Breast epithelium (tissue), 4 donors: Measurements from ENCODE around the gene RNU6-7. TPM values are rescaled to one million over a fixed set of nuclear protein-coding genes. Genes with fewer than 3 reads are reported as not detected.
A peak's percentile ranks its signal among the peaks of the same experiment; 100 is the strongest.

ENCODE experiments used
- DNase-seq, 2 donors: peaks; one replicate each; pipeline ENCODE4 v3.0.0-alpha.2; 2019; ENCODE audit warnings: low spot score in 2 of 2
- H3K27ac ChIP-seq, 2 donors: fragments of 200-600 bp; sonication (generic) in 1 of 2; one replicate each; pipeline ENCODE4 v1.5.1; 2016 to 2019; ENCODE audit warnings: mild to moderate bottlenecking in 1 of 2
- H3K27me3 ChIP-seq, 2 donors: fragments of 200-600 bp; sonication (generic) in 1 of 2; one replicate each; pipeline versions ENCODE4 v1.5.1 to v1.6.0; 2017 to 2019; ENCODE audit warnings: control low read depth in 1 of 2, mild to moderate bottlenecking in 1 of 2
- H3K36me3 ChIP-seq: fragments of 200-600 bp; one replicate; pipeline ENCODE4 v1.5.1; 2019
- H3K4me1 ChIP-seq, 2 donors: fragments of 200-600 bp; sonication (generic); one replicate each; pipeline ENCODE4 v1.5.1; 2016 to 2019; ENCODE audit warnings: control low read depth in 1 of 2
- H3K4me3 ChIP-seq, 3 donors: fragments of 200-600 bp; sonication (generic); 1 replicate in 2 of 3; 2 replicates in 1 of 3; pipeline ENCODE4 v1.5.1; 2016 to 2019; ENCODE audit warnings: mild to moderate bottlenecking in 3 of 3, moderate library complexity in 2 of 3
- H3K9me3 ChIP-seq, 2 donors: fragments of 200-600 bp; sonication (generic) in 1 of 2; one replicate each; pipeline ENCODE4 v1.5.1; 2016 to 2019; ENCODE audit warnings: control low read depth in 1 of 2
- CTCF ChIP-seq, 3 donors: fragments of 450-650 bp; IDR thresholded peaks; one replicate each; pipeline ENCODE4 v1.5.1; 2016 to 2017; ENCODE audit warnings: antibody characterized with exemption in 3 of 3, mild to moderate bottlenecking in 3 of 3, moderate library complexity in 3 of 3
- POLR2A ChIP-seq: fragments of 450-650 bp; IDR thresholded peaks from one replicate; pipeline ENCODE4 v1.6.1; 2016; ENCODE audit warnings: antibody characterized with exemption, mild to moderate bottlenecking, moderate library complexity
- POLR2AphosphoS5 ChIP-seq, 3 donors: sonication (generic); formaldehyde crosslinking; IDR thresholded peaks; one replicate each; pipeline ENCODE4 v1.6.1; 2017; ENCODE audit warnings: antibody characterized with exemption in 3 of 3
- intact Hi-C: fragments of 100-400 bp; cut with DNase I; formaldehyde crosslinking; loops from one replicate; pipeline ENCODE4 v1.15.1; 2023; ENCODE audit warnings: low total_unique reads
- total RNA-seq, 3 donors: library from RNA; depleted of rRNA; stranded (reverse); fragments of >200 nt; gene quantifications; one replicate each; pipeline ENCODE4 v1.1.0, GENCODE V29; 2016

RNU6-7 gene
- not detected for total RNA-seq

GRCh38 chr14:32201816-32202490 lies at the start of gene RNU6-7:
TSS of gene RNU6-7 (plus strand) at chr14:32202045.
- Histone ChIP-seq H3K27ac (peak within 1 kb of the TSS; percentile 92 to 94), H3K36me3 (no peaks in the 10 kb centered on the region), H3K9me3 (no peaks in the 10 kb centered on the region), H3K27me3 (no peaks in the 10 kb centered on the region), H3K4me3 (peak within 1 kb of the TSS; percentile 67 to 87 (median 75)), H3K4me1 (no peaks in the 10 kb centered on the region)
- peak in 1 of 2 donors; percentile 22 for DNase-seq
- intact Hi-C loops: no loop called here
- TF ChIP-seq CTCF (IDR thresholded peaks at IDR 0.05) (no peak), POLR2AphosphoS5 (IDR thresholded peaks at IDR 0.05) (peak in 1 of 3 donors; percentile 33)

- no peaks in the 10 kb centered on the region for H3K27me3 ChIP-seq
- H3K9me3 ChIP-seq: no peaks in the 10 kb centered on the region
- no peak for TF ChIP-seq POLR2A
- no peak for TF ChIP-seq CTCF (IDR thresholded peaks at IDR 0.05)
- TF ChIP-seq POLR2AphosphoS5 (IDR thresholded peaks at IDR 0.05): no peak
- no peak overlapping the region for H3K4me3 ChIP-seq
- intact Hi-C loops: no loop called here
- H3K27ac ChIP-seq: no peak overlapping the region
- H3K36me3 ChIP-seq: no peaks in the 10 kb centered on the region
- no peak for DNase-seq
- no peaks in the 10 kb centered on the region for H3K4me1 ChIP-seq
Observed at GRCh38 chr14:32166029-32166428, 35.8 kb upstream of the RNU6-7 start.

GRCh38 chr14:32166924-32167323 lies 34.9 kb upstream of the RNU6-7 start:
- H3K9me3 ChIP-seq: no peaks in the 10 kb centered on the region
- no peak overlapping the region for H3K27ac ChIP-seq
- no peaks in the 10 kb centered on the region for H3K4me1 ChIP-seq
- H3K36me3 ChIP-seq: no peaks in the 10 kb centered on the region
- TF ChIP-seq POLR2A (no peak), POLR2AphosphoS5 (IDR thresholded peaks at IDR 0.05) (no peak), CTCF (IDR thresholded peaks at IDR 0.05) (no peak)
- no peak for DNase-seq
- no peaks in the 10 kb centered on the region for H3K27me3 ChIP-seq
- intact Hi-C loops: no loop called here
- H3K4me3 ChIP-seq: no peak overlapping the region

- TF ChIP-seq POLR2A: no peak
- no peak for TF ChIP-seq POLR2AphosphoS5 (IDR thresholded peaks at IDR 0.05)
- TF ChIP-seq CTCF (IDR thresholded peaks at IDR 0.05): no peak
Observed at GRCh38 chr14:32167907-32168306, 33.9 kb upstream of the RNU6-7 start.

DNA sequence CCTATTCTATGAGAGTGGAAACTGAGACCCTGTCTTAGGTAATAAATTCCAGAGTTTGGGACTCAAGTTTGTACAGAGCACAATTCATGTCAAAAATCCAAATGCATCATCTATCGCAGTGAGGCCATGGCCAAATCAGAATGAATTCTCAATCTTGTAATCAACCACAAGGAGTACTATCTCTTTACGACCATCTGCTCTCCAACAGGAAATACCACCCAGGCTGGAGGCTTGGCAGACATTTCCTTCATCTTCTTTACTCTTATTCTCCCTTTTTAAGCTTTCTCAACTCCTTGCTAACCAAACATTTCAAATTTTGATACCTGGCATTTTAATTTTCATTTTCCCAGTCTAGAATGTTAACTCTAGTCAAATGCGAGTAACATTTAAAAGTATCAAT lies 32.7 kb upstream of the RNU6-7 start:
- H3K9me3 ChIP-seq: no peaks in the 10 kb centered on the region
- no peaks in the 10 kb centered on the region for H3K27me3 ChIP-seq
- intact Hi-C loops: no loop called here
- TF ChIP-seq POLR2A (no peak), CTCF (IDR thresholded peaks at IDR 0.05) (no peak), POLR2AphosphoS5 (IDR thresholded peaks at IDR 0.05) (no peak)
- H3K4me1 ChIP-seq: no peaks in the 10 kb centered on the region
- no peak overlapping the region for H3K4me3 ChIP-seq
- no peaks in the 10 kb centered on the region for H3K36me3 ChIP-seq
- DNase-seq: no peak
- no peak overlapping the region for H3K27ac ChIP-seq

More at GRCh38 chr14:32167907-32168306, 33.9 kb upstream of the RNU6-7 start:
- DNase-seq: no peak
- no peaks in the 10 kb centered on the region for H3K4me1 ChIP-seq
- H3K27me3 ChIP-seq: no peaks in the 10 kb centered on the region
- no peaks in the 10 kb centered on the region for H3K9me3 ChIP-seq
- intact Hi-C loops: no loop called here
- no peak overlapping the region for H3K27ac ChIP-seq
- no peaks in the 10 kb centered on the region for H3K36me3 ChIP-seq
- H3K4me3 ChIP-seq: no peak overlapping the region
